Vagina (tissue), 2 donors: Measurements from ENCODE around the gene VDAC1. TPM values are rescaled to one million over a fixed set of nuclear protein-coding genes. Genes with fewer than 3 reads are reported as not detected.

Experiments used
- DNase-seq, 2 donors: peaks; one replicate each; pipeline ENCODE4 v3.0.0-alpha.2; 2017; ENCODE audit errors: extremely low spot score in 2 of 2
- H3K27ac ChIP-seq: fragments of 200-600 bp; sonication (generic); one replicate; pipeline ENCODE4 v1.5.1; 2019
- H3K27me3 ChIP-seq: fragments of 200-600 bp; sonication (generic); one replicate; pipeline ENCODE4 v1.5.1; 2019
- H3K36me3 ChIP-seq, 2 donors: fragments of 200-600 bp; sonication (generic); one replicate each; pipeline ENCODE4 v1.5.1; 2017 to 2019
- H3K4me1 ChIP-seq: fragments of 200-600 bp; sonication (generic); one replicate; pipeline ENCODE4 v1.5.1; 2019
- H3K4me3 ChIP-seq, 2 donors: fragments of 200-600 bp; sonication (generic); 1 replicate in 1 of 2; 2 replicates in 1 of 2; pipeline ENCODE4 v1.5.1; 2016 to 2019
- H3K9me3 ChIP-seq: fragments of 200-600 bp; sonication (generic); one replicate; pipeline ENCODE4 v1.5.1; 2019
- CTCF ChIP-seq, 3 experiments: fragments of 450-650 bp in 2 of 3; fragments of 200-600 bp in 1 of 3; sonication (generic) in 1 of 3; IDR thresholded peaks; one replicate each; pipeline ENCODE4 v1.5.1; 2017 to 2019; ENCODE audit warnings: antibody characterized with exemption in 3 of 3, mild to moderate bottlenecking in 2 of 3, moderate library complexity in 2 of 3
- POLR2A ChIP-seq, 2 donors: fragments of 450-650 bp; IDR thresholded peaks; one replicate each; pipeline ENCODE4 v1.6.1; 2017; ENCODE audit warnings: antibody characterized with exemption in 2 of 2, mild to moderate bottlenecking in 2 of 2, moderate library complexity in 2 of 2
- POLR2AphosphoS5 ChIP-seq, 2 donors: sonication (generic); formaldehyde crosslinking; IDR thresholded peaks; one replicate each; pipeline ENCODE4 v1.9.0; 2017; ENCODE audit warnings: antibody characterized with exemption in 2 of 2, mild to moderate bottlenecking in 2 of 2, low read depth in 1 of 2; ENCODE audit not compliant: insufficient read depth in 1 of 2
- intact Hi-C: fragments of 100-400 bp; cut with DNase I; formaldehyde crosslinking; loops from one replicate; pipeline ENCODE4 v1.15.1; 2023
- total RNA-seq: library from RNA; depleted of rRNA; stranded (reverse); fragments of >200 nt; gene quantifications from one replicate; pipeline ENCODE4 v1.2.3, GENCODE V29; 2016

Gene VDAC1
- total RNA-seq, 1 donor from 2014 or later = 95.3 TPM

- no peaks in the 10 kb centered on the region for H3K36me3 ChIP-seq
- intact Hi-C loops = no loop called here
- no peaks in the 10 kb centered on the region for H3K9me3 ChIP-seq
- DNase-seq = no peak
- no peak overlapping the region for H3K4me3 ChIP-seq
- H3K27ac ChIP-seq = no peak overlapping the region
- no peaks in the 10 kb centered on the region for H3K27me3 ChIP-seq
- H3K4me1 ChIP-seq = no peaks in the 10 kb centered on the region
- TF ChIP-seq CTCF (IDR thresholded peaks at IDR 0.05) (no peak), POLR2A (IDR thresholded peaks at IDR 0.05) (no peak), POLR2AphosphoS5 (IDR thresholded peaks at IDR 0.05; ENCODE audit: insufficient read depth in 1 of 2, low read depth in 1 of 2) (no peak)
Measured at GRCh38 chr5:133932441-133933168, 72.2 kb downstream of the VDAC1 start.

- Histone ChIP-seq H3K4me3 (no peak overlapping the region), H3K9me3 (no peaks in the 10 kb centered on the region), H3K36me3 (no peaks in the 10 kb centered on the region), H3K27me3 (no peaks in the 10 kb centered on the region), H3K4me1 (no peaks in the 10 kb centered on the region), H3K27ac (no peak overlapping the region)
- no peak for TF ChIP-seq CTCF (IDR thresholded peaks at IDR 0.05)
- no peak for TF ChIP-seq POLR2AphosphoS5 (IDR thresholded peaks at IDR 0.05; ENCODE audit: insufficient read depth in 1 of 2, low read depth in 1 of 2)
- TF ChIP-seq POLR2A (IDR thresholded peaks at IDR 0.05) = no peak
- intact Hi-C loops = no loop called here
- DNase-seq = no peak
Measured at GRCh38 chr5:133931546-133931945, 73.2 kb downstream of the VDAC1 start.

DNA sequence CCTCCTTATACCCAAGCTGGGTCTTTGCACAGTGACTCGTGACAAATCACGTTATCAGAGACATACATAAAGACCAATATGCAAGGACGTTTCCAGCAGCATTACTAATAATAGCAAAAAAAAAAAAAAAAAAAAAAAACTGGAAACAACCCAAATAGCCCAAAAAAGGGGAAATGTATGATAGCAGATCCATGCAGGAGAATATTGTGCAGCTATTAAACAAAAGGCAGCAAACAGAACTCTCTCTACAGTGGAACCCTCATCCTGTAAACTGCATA is 74.0 kb downstream of the VDAC1 start:
- no peak for DNase-seq
- no peak overlapping the region for H3K4me3 ChIP-seq
- no peaks in the 10 kb centered on the region for H3K4me1 ChIP-seq
- intact Hi-C loops = no loop called here
- no peak for TF ChIP-seq POLR2AphosphoS5 (IDR thresholded peaks at IDR 0.05; ENCODE audit: insufficient read depth in 1 of 2, low read depth in 1 of 2)
- TF ChIP-seq POLR2A (IDR thresholded peaks at IDR 0.05) = no peak
- no peak for TF ChIP-seq CTCF (IDR thresholded peaks at IDR 0.05)
- H3K36me3 ChIP-seq = no peaks in the 10 kb centered on the region
- no peak overlapping the region for H3K27ac ChIP-seq
- H3K9me3 ChIP-seq = no peaks in the 10 kb centered on the region
- H3K27me3 ChIP-seq = no peaks in the 10 kb centered on the region

GRCh38 chr5:133930061-133930812 is 74.5 kb downstream of the VDAC1 start:
- DNase-seq = no peak
- H3K4me1 ChIP-seq = no peaks in the 10 kb centered on the region
- no peak for TF ChIP-seq POLR2AphosphoS5 (IDR thresholded peaks at IDR 0.05; ENCODE audit: insufficient read depth in 1 of 2, low read depth in 1 of 2)
- no peak for TF ChIP-seq CTCF (IDR thresholded peaks at IDR 0.05)
- no peak for TF ChIP-seq POLR2A (IDR thresholded peaks at IDR 0.05)
- H3K27ac ChIP-seq = no peak overlapping the region
- intact Hi-C loops = no loop called here
- no peak overlapping the region for H3K4me3 ChIP-seq
- H3K36me3 ChIP-seq = no peaks in the 10 kb centered on the region
- no peaks in the 10 kb centered on the region for H3K27me3 ChIP-seq
- H3K9me3 ChIP-seq = no peaks in the 10 kb centered on the region
